ENCODE data around the gene ANO7.

Gene ANO7

GRCh38 chr2:241157841-241158545 is 30.5 kb upstream of the ANO7 start:
- DNase-seq, result no peak

- no peak for DNase-seq
These were observed 30.0 kb upstream of the ANO7 start for GRCh38 chr2:241158546-241158900.

- DNase-seq, result no peak
These were observed 29.4 kb upstream of the ANO7 start for GRCh38 chr2:241159116-241159515.

- no peak for DNase-seq
These were observed 28.2 kb upstream of the ANO7 start for GRCh38 chr2:241160318-241160717.

- DNase-seq, result peak; percentile 35
These were observed 26.7 kb upstream of the ANO7 start for GRCh38 chr2:241161646-241162281.

GRCh38 chr2:241163601-241164118 is 24.8 kb upstream of the ANO7 start:
- no peak for DNase-seq

- DNase-seq, result no peak
These were observed 20.1 kb upstream of the ANO7 start for GRCh38 chr2:241168366-241168765.

GRCh38 chr2:241173557-241173956 is 14.9 kb upstream of the ANO7 start:
- DNase-seq, result no peak

GRCh38 chr2:241177526-241178334 is 10.7 kb upstream of the ANO7 start:
- DNase-seq, result no peak

GRCh38 chr2:241178961-241179360 is 9.5 kb upstream of the ANO7 start:
- DNase-seq, result no peak

- no peak for DNase-seq
These were observed 8.6 kb upstream of the ANO7 start for GRCh38 chr2:241179899-241180298.

GRCh38 chr2:241180495-241180894 is 8.0 kb upstream of the ANO7 start:
- no peak for DNase-seq

- DNase-seq, result no peak
These were observed 6.4 kb upstream of the ANO7 start for GRCh38 chr2:241182126-241182525.

GRCh38 chr2:241182531-241183133 is 5.8 kb upstream of the ANO7 start:
- no peak for DNase-seq

GRCh38 chr2:241183221-241183620 is 5.3 kb upstream of the ANO7 start:
- DNase-seq, result no peak

- no peak for DNase-seq
These were observed 3.6 kb upstream of the ANO7 start for GRCh38 chr2:241184901-241185300.

- no peak for DNase-seq
These were observed 2.5 kb upstream of the ANO7 start for GRCh38 chr2:241185961-241186360.

GRCh38 chr2:241187101-241187917 is 1.2 kb upstream of the ANO7 start:
- no peak for DNase-seq

- no peak for DNase-seq
These were observed 601 bp upstream of the ANO7 start for GRCh38 chr2:241187918-241188234.

- DNase-seq, result no peak
These were observed 797 bp downstream of the ANO7 start for GRCh38 chr2:241189093-241189855.

GRCh38 chr2:241189856-241190201 is 1.4 kb downstream of the ANO7 start:
- no peak for DNase-seq

Data from inflammatory macrophage treated with lipopolysaccharide for 4 hours (primary cell).